ENCODE results near the gene TTC16.

GRCh38 chr9:127711226-127711701 is 4.6 kb upstream of the TTC16 start:
- TF ChIP-seq CTCF (IDR thresholded peaks at IDR 0.05; ENCODE audit: low read depth, low read length, missing input control) (no peak), TAF1 (conservative IDR thresholded peaks at IDR 0.05) (no peak), REST (IDR thresholded peaks at IDR 0.05) (no peak), YY1 (IDR thresholded peaks at IDR 0.05) (no peak), ATF3 (IDR thresholded peaks at IDR 0.05) (no peak), GABPA (IDR thresholded peaks at IDR 0.05 in 1 of 2, conservative IDR thresholded peaks at IDR 0.05 in 1 of 2) (no peak), JUND (IDR thresholded peaks at IDR 0.05) (no peak), RAD21 (IDR thresholded peaks at IDR 0.05) (no peak)
